ENCODE data around the gene KLHDC8B. TPM values are rescaled to one million over a fixed set of nuclear protein-coding genes. Genes with fewer than 3 reads are reported as not detected.
A peak's percentile ranks its signal among the peaks of the same experiment; 100 is the strongest.

Gene KLHDC8B
- total and polyA plus RNA-seq, 9 of the 15 experiments (the other 6 are each of a cell fraction or from before 2014, with no cell fraction given), result 6.9 to 34.8 (median 25.2) TPM

GRCh38 chr3:49171119-49171774 is at the start of gene KLHDC8B (continued):
- peak; percentile 82 to 93 (median 90) for TF ChIP-seq CTCF (IDR thresholded peaks at IDR 0.05 in 2 of 3, conservative IDR thresholded peaks at IDR 0.05 in 1 of 3; ENCODE audit: insufficient read depth in 2 of 3, low read depth in 1 of 3, low read length in 3 of 3)
- TF ChIP-seq ATF4 (CRISPR knock-in tag; IDR thresholded peaks at IDR 0.05), result no peak
- no peak for TF ChIP-seq CBX2 (IDR thresholded peaks at IDR 0.05; ENCODE audit: insufficient read depth, low read length, poor library complexity, severe bottlenecking)
- peak; percentile 67 for TF ChIP-seq ZKSCAN1 (IDR thresholded peaks at IDR 0.05; ENCODE audit: low read depth, low read length)
- peak; percentile 91 for TF ChIP-seq ZFX (CRISPR knock-in tag; IDR thresholded peaks at IDR 0.05)
- no peak for TF ChIP-seq ERF (CRISPR knock-in tag; IDR thresholded peaks at IDR 0.05)
- TF ChIP-seq CTBP1 (IDR thresholded peaks at IDR 0.05; ENCODE audit: borderline replicate concordance), result peak; percentile 63; the same call in 1 of the 2 replicates
- TF ChIP-seq ATF7 (IDR thresholded peaks at IDR 0.05), result peak; percentile 71
- peak; percentile 28; the same call in 1 of the 2 replicates for TF ChIP-seq NCOA1 (IDR thresholded peaks at IDR 0.05; ENCODE audit: low read depth)
- TF ChIP-seq ZBTB40 (IDR thresholded peaks at IDR 0.05), result peak; percentile 26; the same call in 1 of the 2 replicates
- TF ChIP-seq ZBTB40 (CRISPR knock-in tag; IDR thresholded peaks at IDR 0.05), result no peak
- no peak for TF ChIP-seq NFXL1 (CRISPR knock-in tag; IDR thresholded peaks at IDR 0.05)
- TF ChIP-seq YY1 (IDR thresholded peaks at IDR 0.05; ENCODE audit: borderline replicate concordance in 1 of 3, control insufficient read depth in 1 of 3, extremely low read depth in 1 of 3, insufficient read depth in 3 of 3, insufficient read length in 1 of 3, insufficient replicate concordance in 2 of 3, low read depth in 1 of 3, low read length in 2 of 3), result peak in 1 of 3 experiments; percentile 40
- peak; percentile 82 for TF ChIP-seq POLR2G (IDR thresholded peaks at IDR 0.05; ENCODE audit: low read depth, low read length)
- 0 out of 2 replicates have a peak, but pooled peaks have one; percentile 78 for TF ChIP-seq GATAD2A (IDR thresholded peaks at IDR 0.05)
- TF ChIP-seq HDAC3 (IDR thresholded peaks at IDR 0.05; ENCODE audit: borderline replicate concordance, partially characterized antibody), result peak; percentile 59

All from K562 (cell line).